ENCODE measurements around the gene MPST.

The MPST gene

DNA sequence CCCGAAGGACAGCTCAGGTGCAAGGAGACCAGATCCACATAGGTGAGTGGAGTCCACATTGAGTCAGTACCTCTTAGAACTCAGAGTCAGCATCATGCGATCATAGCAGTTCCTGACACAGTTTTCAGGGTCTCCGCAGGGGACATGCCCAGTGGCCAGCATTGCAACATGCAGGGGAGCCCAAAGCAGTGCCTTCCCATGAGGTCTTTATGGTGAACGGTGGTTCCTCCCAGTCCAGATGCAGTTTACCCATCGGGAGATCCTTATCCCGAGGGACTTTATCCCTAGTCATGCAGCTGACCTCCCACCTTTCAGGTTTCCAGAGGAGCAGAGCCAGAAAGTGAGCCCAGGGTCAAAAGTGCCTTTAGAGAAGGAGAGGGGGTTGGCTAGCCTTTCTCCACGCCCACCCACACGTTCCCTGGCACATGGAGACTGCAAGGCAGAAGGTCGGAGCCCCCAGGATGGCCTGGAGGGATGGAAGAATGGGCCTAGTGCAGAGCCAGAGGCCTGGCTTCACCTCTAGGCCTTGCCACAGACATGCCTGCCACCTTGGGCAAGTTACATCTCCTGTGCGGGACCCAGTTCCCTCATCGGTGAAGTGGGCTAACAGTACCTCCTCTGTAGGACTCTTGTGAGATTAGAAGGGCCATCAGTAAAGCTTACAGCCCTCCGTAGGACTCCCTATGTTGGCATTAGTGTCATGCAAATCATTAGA, 38.4 kb downstream of the MPST start:
- Mint-ChIP-seq H3K4me3 (no peak overlapping the region), H3K27me3 (no peaks in the 10 kb centered on the region), H3K36me3 (peaks cover 5% of the 10 kb centered on the region), H3K9me3 (no peaks in the 10 kb centered on the region), H3K4me1 (peaks cover 6% of the 10 kb centered on the region), H3K27ac (no peak overlapping the region)

DNA sequence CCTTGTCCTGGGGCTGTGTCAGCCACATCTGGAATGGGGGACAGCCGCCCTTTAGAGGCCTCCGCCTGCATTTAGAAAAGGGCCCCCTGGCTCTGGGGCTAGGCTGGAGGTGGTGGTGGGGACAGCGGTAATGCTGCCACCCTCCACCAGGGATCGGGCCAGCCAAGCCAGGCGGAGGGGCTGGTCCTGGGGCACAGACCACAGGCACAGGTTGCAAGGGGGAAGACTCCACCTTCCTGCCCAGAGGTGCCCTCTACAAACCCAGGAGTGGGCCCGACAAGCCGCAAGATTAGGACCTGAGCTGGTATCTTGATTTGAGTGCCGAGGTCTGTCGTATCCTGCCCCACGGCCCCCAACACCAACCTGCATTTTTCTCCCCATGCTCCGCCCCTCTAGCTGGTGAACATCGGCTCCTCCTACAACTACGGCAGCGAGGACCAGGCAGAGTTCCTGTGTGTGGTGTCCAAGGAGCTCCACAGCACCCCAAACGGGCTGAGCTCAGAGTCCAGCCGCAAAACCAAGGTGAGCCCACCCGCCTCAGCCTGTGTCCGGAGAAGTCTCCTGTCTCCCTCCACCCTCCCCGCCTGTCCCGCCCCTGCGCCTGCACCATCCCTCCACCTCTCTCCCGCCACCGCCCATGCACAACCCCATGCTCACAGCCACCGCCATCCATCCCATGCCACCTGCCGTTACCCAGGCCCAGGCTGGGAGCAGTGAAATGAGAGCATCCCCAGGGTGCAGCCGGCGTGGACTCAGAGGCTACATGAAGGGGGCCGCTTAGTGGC, 39.6 kb downstream of the MPST start:
- H3K27me3 Mint-ChIP-seq = no peaks in the 10 kb centered on the region
- peaks cover 5% of the 10 kb centered on the region for H3K36me3 Mint-ChIP-seq
- no peak overlapping the region for H3K27ac Mint-ChIP-seq
- peaks cover 4% of the 10 kb centered on the region for H3K4me1 Mint-ChIP-seq
- no peaks in the 10 kb centered on the region for H3K9me3 Mint-ChIP-seq
- H3K4me3 Mint-ChIP-seq = no peak overlapping the region

DNA sequence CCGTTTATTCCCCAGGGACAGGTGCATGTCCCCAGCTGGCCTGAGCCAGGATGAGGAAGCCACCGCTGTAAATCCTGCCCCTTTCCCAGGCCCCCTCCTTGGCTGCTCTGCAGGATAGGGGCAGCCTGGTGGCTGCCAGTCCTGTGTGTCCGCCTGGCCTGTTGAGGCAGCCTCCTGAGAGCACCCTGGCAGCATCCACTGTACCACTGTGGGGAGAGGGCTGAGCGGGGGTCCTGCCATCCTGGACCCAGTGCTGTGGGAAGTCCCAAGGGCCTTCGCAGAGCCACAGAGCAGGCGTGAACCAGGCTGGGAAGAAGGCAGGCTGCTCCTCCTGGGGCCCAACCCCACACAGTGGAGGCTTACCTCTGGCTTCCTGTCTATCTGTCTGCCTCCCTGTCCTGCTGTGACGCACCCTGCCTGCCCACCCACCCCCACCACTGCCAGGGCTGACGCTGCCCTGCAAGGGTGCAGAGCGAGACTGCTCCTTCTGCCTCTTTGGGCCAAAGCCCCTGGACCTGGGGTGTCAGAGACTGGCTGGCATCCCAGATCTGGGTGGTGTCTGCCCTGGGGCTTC, 40.4 kb downstream of the MPST start:
- Mint-ChIP-seq H3K4me3 (no peak overlapping the region), H3K4me1 (peaks cover 8% of the 10 kb centered on the region), H3K36me3 (peaks cover 5% of the 10 kb centered on the region), H3K27ac (no peak overlapping the region), H3K9me3 (no peaks in the 10 kb centered on the region), H3K27me3 (no peaks in the 10 kb centered on the region)

DNA sequence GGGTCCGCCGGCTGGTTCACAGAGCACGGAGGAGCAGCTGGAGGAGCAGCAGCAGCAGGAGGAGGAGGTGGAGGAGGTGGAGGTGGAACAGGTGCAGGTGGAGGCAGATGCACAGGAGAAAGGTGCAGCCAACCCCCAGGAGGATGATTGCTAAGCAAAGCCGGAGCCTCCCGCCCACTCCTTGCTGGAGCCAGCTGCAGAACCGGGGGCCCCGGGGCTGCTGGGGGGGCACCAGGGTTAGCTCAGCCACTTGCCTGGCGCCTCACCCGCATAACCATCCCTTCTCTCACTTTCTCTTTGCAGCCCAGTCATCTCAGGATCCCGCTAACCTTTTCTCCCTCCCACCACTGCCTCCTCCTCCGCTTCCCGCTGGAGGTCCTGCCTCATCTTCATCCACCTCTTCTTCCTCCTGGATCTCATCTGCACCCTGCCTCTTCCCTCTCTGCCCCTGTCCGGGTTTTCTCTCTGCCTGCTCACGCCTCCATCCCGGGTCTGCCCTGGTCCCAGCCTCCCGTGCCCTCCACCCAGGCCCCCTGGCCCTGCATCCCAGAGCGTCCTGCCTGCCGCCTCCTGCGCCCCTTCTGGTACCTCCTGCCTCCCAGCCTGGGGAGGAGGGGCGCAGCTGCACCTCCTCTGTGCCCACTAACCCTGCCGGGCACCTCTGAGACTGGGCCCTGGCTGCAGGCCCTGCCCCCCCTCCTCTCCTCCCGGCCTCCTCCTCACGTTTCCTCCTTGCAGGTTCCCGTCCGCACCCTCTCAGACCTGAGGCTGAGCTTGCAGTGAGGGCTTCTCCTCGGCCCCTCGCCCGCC, 41.5 kb downstream of the MPST start:
- peaks cover 8% of the 10 kb centered on the region for H3K4me1 Mint-ChIP-seq
- peaks cover 5% of the 10 kb centered on the region for H3K36me3 Mint-ChIP-seq
- H3K27ac Mint-ChIP-seq = no peak overlapping the region
- no peaks in the 10 kb centered on the region for H3K27me3 Mint-ChIP-seq
- H3K4me3 Mint-ChIP-seq = no peak overlapping the region
- no peaks in the 10 kb centered on the region for H3K9me3 Mint-ChIP-seq

DNA sequence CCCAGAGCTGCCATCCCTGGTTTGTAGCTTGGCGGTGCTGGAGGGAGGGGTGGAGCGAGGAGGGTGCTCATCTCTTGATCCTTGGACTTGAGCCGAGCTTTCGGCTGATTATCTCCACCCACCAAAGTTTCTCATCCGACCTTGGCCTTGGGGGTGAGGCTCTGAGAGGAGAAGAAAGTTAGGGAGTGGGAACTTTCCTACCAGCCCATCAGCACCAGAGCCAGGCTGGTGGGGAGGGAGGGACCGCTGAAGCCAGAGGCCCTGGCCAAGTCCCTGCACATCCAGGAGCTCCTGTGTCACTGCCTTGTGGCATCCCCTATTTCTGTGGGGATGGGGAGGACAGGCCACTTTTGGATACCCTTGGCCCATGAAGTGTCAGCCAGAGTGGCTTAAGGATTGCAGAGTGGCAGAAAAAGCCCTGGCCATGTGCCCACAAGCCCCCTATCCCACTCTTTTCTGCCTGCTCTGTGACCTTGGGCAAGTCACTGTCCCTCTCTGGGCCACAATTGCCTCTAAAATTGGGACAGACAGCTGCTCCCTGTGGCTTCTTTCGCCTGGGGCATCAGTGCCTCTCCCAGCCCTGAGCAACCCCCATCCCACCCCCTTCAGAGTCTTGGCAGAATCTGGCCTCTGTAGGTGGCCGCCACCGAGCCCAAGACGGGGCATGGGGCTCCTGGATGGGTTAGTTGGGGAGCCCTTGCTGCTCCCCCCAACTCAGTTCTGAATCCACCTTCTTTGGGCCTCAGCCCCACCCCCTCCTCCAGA, 42.3 kb downstream of the MPST start:
- Mint-ChIP-seq H3K27ac (no peak overlapping the region), H3K9me3 (no peaks in the 10 kb centered on the region), H3K4me3 (no peak overlapping the region), H3K27me3 (no peaks in the 10 kb centered on the region), H3K36me3 (peaks cover 5% of the 10 kb centered on the region), H3K4me1 (peaks cover 8% of the 10 kb centered on the region)

DNA sequence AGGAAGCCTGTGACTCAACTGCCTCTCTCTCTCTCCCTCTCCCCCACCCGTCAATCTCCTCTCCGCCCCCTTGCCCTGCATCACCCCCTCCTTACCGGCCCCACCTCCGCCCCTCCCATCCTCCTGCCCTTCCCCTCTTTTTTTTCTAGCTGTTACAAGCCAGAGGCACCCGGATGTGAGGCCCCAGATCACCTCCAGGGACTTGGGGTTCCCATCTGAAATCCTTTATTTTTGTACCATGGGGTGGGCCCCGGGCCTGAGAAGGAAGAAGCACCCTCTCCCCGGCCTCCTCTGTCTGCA, 42.8 kb downstream of the MPST start:
- Mint-ChIP-seq H3K36me3 (peaks cover 5% of the 10 kb centered on the region), H3K27me3 (no peaks in the 10 kb centered on the region), H3K27ac (no peak overlapping the region), H3K4me1 (peaks cover 8% of the 10 kb centered on the region), H3K4me3 (no peak overlapping the region), H3K9me3 (no peaks in the 10 kb centered on the region)

DNA sequence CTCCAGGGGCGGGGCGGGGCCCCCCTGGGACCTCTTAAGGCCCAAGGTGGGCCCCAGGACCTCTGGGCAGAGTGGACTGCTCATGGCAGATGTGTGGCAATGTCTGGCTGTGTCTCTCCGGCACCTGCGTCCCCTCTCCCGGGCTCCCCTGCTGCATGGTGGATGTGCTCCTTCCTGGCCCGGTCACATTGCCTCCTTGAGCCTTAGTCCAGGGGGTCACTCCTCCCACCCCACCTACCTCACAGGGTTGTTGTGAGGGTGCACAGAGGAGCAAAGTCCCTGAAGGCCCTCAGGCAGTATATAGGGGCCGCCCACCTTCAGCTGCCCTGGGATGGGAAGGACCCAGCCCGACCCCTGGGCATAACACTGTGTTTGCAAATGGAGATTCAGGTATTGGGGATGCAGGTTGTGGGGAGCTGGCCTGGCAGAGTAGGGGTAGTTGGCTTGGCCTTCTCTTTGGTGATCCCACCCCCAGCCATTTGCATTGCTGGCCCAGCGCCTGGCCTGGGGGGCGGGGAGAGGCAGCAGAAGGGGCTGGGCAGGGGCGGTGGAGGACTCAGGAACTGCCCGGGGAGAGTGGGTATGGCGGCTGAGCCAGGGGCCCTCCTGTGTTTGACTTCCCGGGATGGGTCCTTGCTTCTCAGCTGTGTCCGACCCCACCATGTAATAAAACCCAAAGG, 43.3 kb downstream of the MPST start:
- Mint-ChIP-seq H3K4me3 (no peak overlapping the region), H3K9me3 (no peaks in the 10 kb centered on the region), H3K27me3 (no peaks in the 10 kb centered on the region), H3K27ac (no peak overlapping the region), H3K4me1 (peaks cover 8% of the 10 kb centered on the region), H3K36me3 (peaks cover 2% of the 10 kb centered on the region)

DNA sequence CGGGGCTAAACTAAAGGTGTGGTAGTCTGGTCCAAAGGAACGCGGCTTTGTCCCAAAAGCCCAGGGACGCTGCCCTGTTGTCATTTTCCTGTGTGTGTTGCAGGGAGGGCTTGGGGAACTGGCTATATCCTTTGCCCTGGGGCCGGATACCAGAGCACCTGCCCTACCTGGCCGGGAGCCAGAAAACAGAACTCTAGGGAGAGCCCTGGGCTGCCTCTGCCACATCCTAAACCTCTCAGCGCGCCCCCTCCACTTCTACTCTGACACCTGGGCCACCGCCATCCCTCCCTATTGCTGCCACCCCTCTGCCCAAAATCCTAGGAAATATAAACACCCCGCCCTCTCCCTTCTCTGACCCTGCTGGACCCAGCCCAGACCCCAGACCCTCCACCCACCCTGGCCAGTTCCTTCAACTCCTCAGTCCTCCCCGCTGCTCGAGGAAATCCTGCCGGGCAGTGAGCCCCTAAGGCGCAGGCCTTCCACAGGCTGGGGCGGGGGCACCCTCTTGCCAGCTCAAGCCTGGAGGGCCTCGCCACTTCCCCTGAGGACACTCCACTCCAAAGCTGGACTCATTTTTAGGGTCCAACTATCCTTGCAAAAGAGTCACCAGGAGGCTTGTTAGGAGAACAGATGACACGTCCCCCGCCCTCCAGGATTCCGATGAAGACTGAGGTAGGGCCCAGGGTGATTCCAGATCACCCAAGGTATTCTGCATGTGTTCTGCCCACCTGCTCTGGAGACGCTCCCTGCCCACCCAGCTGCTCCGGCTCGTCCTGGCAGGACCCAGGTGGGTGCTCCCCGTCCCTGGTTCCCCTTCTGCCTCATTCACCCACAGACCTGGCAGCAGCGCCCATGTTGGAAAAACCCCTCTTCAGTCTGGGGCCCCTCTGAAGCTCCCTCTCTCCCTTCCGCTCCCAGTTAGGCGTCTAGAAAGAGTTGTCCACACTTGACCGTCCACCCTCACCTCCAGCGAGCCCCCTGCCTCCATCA, 44.2 kb downstream of the MPST start:
- Mint-ChIP-seq H3K4me1 (peaks cover 8% of the 10 kb centered on the region), H3K27ac (no peak overlapping the region), H3K36me3 (peaks cover 2% of the 10 kb centered on the region), H3K27me3 (peaks cover 2% of the 10 kb centered on the region), H3K4me3 (no peak overlapping the region), H3K9me3 (no peaks in the 10 kb centered on the region)

DNA sequence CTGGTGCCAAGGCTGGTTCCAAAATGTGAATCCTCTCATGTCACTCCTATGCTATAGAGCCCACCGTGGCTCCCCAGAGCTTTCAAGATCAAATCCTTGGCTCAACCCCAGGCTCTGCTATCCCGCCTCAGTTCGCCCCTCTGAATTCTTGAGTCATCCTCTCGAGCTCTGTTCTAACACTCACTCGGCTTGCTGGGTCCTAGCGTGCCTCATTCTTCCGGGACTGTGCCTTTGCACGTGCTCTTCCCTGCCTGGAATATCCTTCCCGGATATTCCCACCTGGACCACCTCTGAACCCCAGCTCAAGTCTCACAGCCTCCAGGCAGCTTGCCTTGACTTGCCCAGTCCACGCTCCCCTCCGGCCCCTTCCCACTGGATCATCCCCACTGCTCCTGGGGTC, 45.0 kb downstream of the MPST start:
- Mint-ChIP-seq H3K27ac (no peak overlapping the region), H3K36me3 (peaks cover 2% of the 10 kb centered on the region), H3K4me1 (peaks cover 8% of the 10 kb centered on the region), H3K9me3 (no peaks in the 10 kb centered on the region), H3K4me3 (no peak overlapping the region), H3K27me3 (peaks cover 4% of the 10 kb centered on the region)

DNA sequence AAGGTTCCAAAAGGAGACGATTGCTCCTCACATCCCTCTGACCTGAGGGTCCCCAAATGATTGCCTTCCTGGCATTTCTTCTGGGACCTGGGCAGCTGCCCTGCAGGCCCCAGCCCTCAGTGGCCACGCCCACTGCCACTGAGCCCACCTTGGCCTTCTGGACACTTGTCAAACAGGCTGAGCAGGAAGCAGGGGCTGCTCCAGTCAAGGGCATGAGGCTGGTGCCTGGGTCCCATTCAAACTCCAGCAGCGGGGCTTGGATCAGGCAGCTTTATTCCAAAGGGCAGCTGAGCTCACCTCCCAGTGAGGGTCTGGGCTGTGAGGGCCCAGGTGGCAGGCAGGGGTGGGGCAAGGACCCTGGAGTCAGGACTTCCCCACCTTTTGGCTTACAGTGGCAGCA, 45.6 kb downstream of the MPST start:
- H3K4me1 Mint-ChIP-seq = peaks cover 8% of the 10 kb centered on the region
- peaks cover 10% of the 10 kb centered on the region for H3K27me3 Mint-ChIP-seq
- H3K4me3 Mint-ChIP-seq = no peak overlapping the region
- H3K9me3 Mint-ChIP-seq = no peaks in the 10 kb centered on the region
- H3K36me3 Mint-ChIP-seq = peaks cover 2% of the 10 kb centered on the region
- no peak overlapping the region for H3K27ac Mint-ChIP-seq

DNA sequence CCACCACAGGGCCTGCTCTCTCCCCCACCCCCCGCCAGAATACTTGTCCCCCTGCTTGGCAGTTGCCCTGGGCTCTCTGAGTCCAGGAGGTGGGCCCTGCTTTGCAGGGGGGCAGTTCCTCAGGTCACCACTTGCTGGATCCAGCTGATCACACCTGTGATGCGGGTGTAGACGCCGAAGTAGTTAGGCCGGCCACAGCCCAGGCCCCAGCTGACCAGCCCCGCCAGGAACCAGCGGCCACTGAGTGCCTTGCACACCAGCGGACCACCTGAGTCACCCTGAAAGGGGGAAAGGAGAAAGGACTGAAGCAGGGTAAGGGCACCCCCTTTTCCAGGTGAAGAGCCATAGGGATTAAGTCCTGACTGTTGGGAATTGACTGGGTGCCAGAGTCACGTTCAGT, 46.4 kb downstream of the MPST start:
- Mint-ChIP-seq H3K27ac (no peak overlapping the region), H3K4me1 (peaks cover 8% of the 10 kb centered on the region), H3K9me3 (no peaks in the 10 kb centered on the region), H3K4me3 (no peak overlapping the region), H3K36me3 (peaks cover under 1% of the 10 kb centered on the region), H3K27me3 (peaks cover 12% of the 10 kb centered on the region)

DNA sequence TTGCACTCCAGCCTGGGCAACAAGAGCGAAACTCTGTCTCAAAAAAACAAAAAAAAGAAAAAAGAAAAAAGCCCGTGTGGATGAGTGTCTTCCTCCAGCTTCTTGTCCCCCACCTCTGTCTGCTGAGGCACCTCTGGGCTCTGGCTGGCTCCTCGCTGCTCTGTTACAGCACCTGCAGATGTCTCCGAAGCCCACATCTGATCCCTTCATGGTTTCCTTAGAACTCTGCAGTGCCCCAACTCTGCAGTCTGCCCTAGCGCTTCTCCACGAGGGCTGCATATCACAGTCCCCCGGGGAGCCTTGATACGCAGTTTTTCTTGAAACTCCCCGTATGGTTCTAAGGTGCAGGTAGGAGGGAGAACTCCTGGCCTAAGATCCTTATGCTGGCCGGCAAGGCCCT, 47.9 kb downstream of the MPST start:
- Mint-ChIP-seq H3K4me3 (no peak overlapping the region), H3K9me3 (no peaks in the 10 kb centered on the region), H3K27me3 (peaks cover 12% of the 10 kb centered on the region), H3K4me1 (peaks cover 8% of the 10 kb centered on the region), H3K27ac (no peak overlapping the region), H3K36me3 (no peaks in the 10 kb centered on the region)

DNA sequence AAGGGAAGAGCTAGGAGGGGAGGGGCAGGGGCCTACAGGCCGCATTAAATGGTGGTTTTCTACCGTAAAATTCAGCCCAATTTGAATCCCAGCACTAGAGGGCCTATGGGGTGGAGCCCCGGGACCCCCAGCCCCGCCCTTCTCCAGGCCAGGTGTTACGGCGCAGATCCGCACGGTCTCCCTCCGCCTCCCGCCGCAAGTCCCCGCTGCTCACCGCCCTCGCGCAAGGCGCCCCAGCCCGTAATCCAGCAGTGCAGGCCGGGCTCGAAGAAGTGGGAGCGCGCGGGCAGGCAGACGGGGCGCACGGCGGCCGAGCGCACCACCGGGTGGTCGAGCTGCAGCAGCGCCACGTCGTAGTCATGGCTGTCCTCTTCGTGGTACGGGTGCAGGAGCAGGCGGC, 49.3 kb downstream of the MPST start:
- Mint-ChIP-seq H3K4me3 (no peak overlapping the region), H3K4me1 (peaks cover 4% of the 10 kb centered on the region), H3K9me3 (no peaks in the 10 kb centered on the region), H3K27ac (no peak overlapping the region), H3K27me3 (peaks cover 12% of the 10 kb centered on the region), H3K36me3 (no peaks in the 10 kb centered on the region)

DNA sequence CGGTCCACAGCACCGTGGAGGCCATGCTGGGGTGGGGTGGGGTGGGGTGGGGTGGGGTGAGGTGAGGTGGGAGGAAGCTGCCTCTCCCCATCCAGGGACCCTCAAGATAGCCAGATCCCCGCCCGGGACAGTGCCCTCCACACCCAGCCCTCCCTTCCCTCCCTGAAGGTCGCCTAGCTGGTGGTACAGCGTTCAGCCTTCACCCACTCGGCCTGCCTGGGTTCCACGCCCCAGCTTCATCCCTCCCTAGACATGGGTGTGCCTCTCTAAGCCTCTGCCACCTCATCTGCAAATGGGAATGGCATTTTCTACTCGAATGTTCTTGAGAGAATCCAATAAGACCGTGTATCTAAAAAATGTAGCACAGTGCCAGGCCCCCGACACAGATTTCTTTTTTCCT, 49.8 kb downstream of the MPST start:
- Mint-ChIP-seq H3K4me3 (no peak overlapping the region), H3K36me3 (no peaks in the 10 kb centered on the region), H3K27me3 (peaks cover 12% of the 10 kb centered on the region), H3K4me1 (peaks cover 2% of the 10 kb centered on the region), H3K27ac (no peak overlapping the region), H3K9me3 (no peaks in the 10 kb centered on the region)

All from activated naive CD4-positive, alpha-beta T cell treated with anti-CD3 and anti-CD28 coated beads, Interleukin-2, amount 50 U/mL, for 24 hours (primary cell).